HEK293 (cell line): ENCODE measurements around the gene TBC1D19.
"Not testable (repeated sequence)": the region's sequence is repeated elsewhere in the genome, so short reads cannot be mapped to it uniquely, and the experiment has no call there.

Source experiments
- CTCF ChIA-PET: fragments of 350-600 bp; formaldehyde crosslinking; extraction: SDS; loops from one replicate; lab custom pipeline; 2021; ENCODE audit warnings: antibody characterized with exemption; lab: Yijun Ruan, JAX
- POLR2A ChIA-PET: fragments of 300-600 bp; formaldehyde crosslinking; extraction: SDS; loops from one replicate; lab custom pipeline; 2020; ENCODE audit warnings: antibody characterized with exemption, inconsistent platforms; lab: Yijun Ruan, JAX
- H3K27ac ChIP-seq: fragments of 200-500 bp; sonication (Bioruptor generic); 2 replicates; pipeline ENCODE4 v1.5.1; 2014; ENCODE audit warnings: low read depth, low read length, control low read depth, inconsistent platforms; ENCODE audit errors: extremely low read depth
- H3K36me3 ChIP-seq, 2 experiments: fragments of 200-500 bp in 1 of 2; sonication (Bioruptor generic) in 1 of 2; 1 replicate in 1 of 2; 2 replicates in 1 of 2; pipeline ENCODE4 v1.5.1; 2014 to 2017; ENCODE audit warnings: inconsistent platforms in 2 of 2, low read length in 2 of 2; ENCODE audit not compliant: control insufficient read depth in 2 of 2, insufficient read depth in 1 of 2
- H3K4me1 ChIP-seq: fragments of 200-500 bp; sonication (Bioruptor generic); 2 replicates; pipeline ENCODE4 v1.5.1; 2014; ENCODE audit warnings: mild to moderate bottlenecking, low read length, inconsistent platforms; ENCODE audit not compliant: control insufficient read depth, insufficient read depth
- H3K4me3 ChIP-seq: 2 replicates; pipeline ENCODE4 v1.5.1; 2011; ENCODE audit warnings: low read depth, mild to moderate bottlenecking, control low read depth, low read length, moderate library complexity
- H3K9me3 ChIP-seq: fragments of 200-500 bp; sonication (Bioruptor generic); 2 replicates; pipeline ENCODE4 v1.5.1; 2014; ENCODE audit warnings: low read depth, low read length, inconsistent platforms; ENCODE audit not compliant: control insufficient read depth, insufficient read depth
- HOXC10 ChIP-seq: sonication (generic); formaldehyde crosslinking; IDR thresholded peaks from 2 replicates; pipeline ENCODE4 v1.8.1; 2023; ENCODE audit warnings: mild to moderate bottlenecking, missing genetic modification reagents
- MEIS1 ChIP-seq: sonication (generic); formaldehyde crosslinking; IDR thresholded peaks from 2 replicates; pipeline ENCODE4 v1.8.1; 2022; ENCODE audit warnings: missing genetic modification reagents, mild to moderate bottlenecking, borderline replicate concordance
- OSR2 ChIP-seq: fragments of 450-650 bp; formaldehyde crosslinking; IDR thresholded peaks from 2 replicates; pipeline ENCODE4 v1.5.1; 2016; ENCODE audit warnings: missing biosample characterization, missing genetic modification characterization
- PRDM1 ChIP-seq: fragments of 450-650 bp; formaldehyde crosslinking; IDR thresholded peaks from 2 replicates; pipeline ENCODE4; 2016; ENCODE audit warnings: missing biosample characterization, missing genetic modification characterization
- SCRT2 ChIP-seq: fragments of 450-650 bp; formaldehyde crosslinking; IDR thresholded peaks from 2 replicates; pipeline ENCODE4 v1.5.1; 2016; ENCODE audit warnings: missing biosample characterization, missing genetic modification characterization
- ZBTB17 ChIP-seq: fragments of 450-650 bp; formaldehyde crosslinking; IDR thresholded peaks from 2 replicates; pipeline ENCODE4 v1.5.1; 2016; ENCODE audit warnings: missing biosample characterization, missing genetic modification characterization
- ZBTB8A ChIP-seq: fragments of 450-650 bp; formaldehyde crosslinking; IDR thresholded peaks from 2 replicates; pipeline ENCODE4 v1.5.1; 2016; ENCODE audit warnings: missing biosample characterization, missing genetic modification characterization
- ZNF10 ChIP-seq: fragments of 450-650 bp; formaldehyde crosslinking; IDR thresholded peaks from 2 replicates; pipeline ENCODE4 v1.5.1; 2017; ENCODE audit warnings: missing biosample characterization, missing genetic modification characterization
- ZNF2 ChIP-seq: fragments of 450-650 bp; formaldehyde crosslinking; IDR thresholded peaks from 2 replicates; pipeline ENCODE4 v1.5.1; 2016; ENCODE audit warnings: missing biosample characterization, missing genetic modification characterization
- ZNF211 ChIP-seq: fragments of 450-650 bp; formaldehyde crosslinking; IDR thresholded peaks from 2 replicates; pipeline ENCODE4 v1.5.1; 2016; ENCODE audit warnings: low read depth, missing biosample characterization, missing genetic modification characterization
- ZNF23 ChIP-seq: fragments of 450-650 bp; formaldehyde crosslinking; IDR thresholded peaks from 2 replicates; pipeline ENCODE4 v1.5.1; 2016; ENCODE audit warnings: missing biosample characterization, missing genetic modification characterization, borderline replicate concordance
- ZNF324 ChIP-seq: fragments of 450-650 bp; formaldehyde crosslinking; IDR thresholded peaks from 2 replicates; pipeline ENCODE4 v1.5.1; 2016; ENCODE audit warnings: missing biosample characterization, missing genetic modification characterization
- ZNF48 ChIP-seq: fragments of 450-650 bp; formaldehyde crosslinking; IDR thresholded peaks from 2 replicates; pipeline ENCODE4 v1.5.1; 2016; ENCODE audit warnings: missing biosample characterization, missing genetic modification characterization
- ZNF510 ChIP-seq: fragments of 450-650 bp; formaldehyde crosslinking; IDR thresholded peaks from 2 replicates; pipeline ENCODE4 v1.5.1; 2018; ENCODE audit warnings: mild to moderate bottlenecking, missing genetic modification characterization, missing biosample characterization; ENCODE audit not compliant: insufficient replicate concordance
- ZNF776 ChIP-seq: fragments of 450-650 bp; formaldehyde crosslinking; IDR thresholded peaks from 2 replicates; pipeline ENCODE4 v1.5.0; 2017; ENCODE audit warnings: missing biosample characterization, missing genetic modification characterization, borderline replicate concordance
- ZNF792 ChIP-seq: fragments of 450-650 bp; formaldehyde crosslinking; IDR thresholded peaks from 2 replicates; pipeline ENCODE4 v1.5.1; 2016; ENCODE audit warnings: missing biosample characterization, missing genetic modification characterization
- ZNF837 ChIP-seq: fragments of 450-650 bp; formaldehyde crosslinking; IDR thresholded peaks from 2 replicates; pipeline ENCODE4 v1.5.1; 2016; ENCODE audit warnings: missing biosample characterization, missing genetic modification characterization
- TF ChIP-seq, protein P1 (sequence below): fragments of 450-650 bp; formaldehyde crosslinking; IDR thresholded peaks from 2 replicates; pipeline ENCODE4 v1.5.1; 2016; ENCODE audit warnings: missing biosample characterization, missing genetic modification characterization, borderline replicate concordance
- TF ChIP-seq, protein P2 (sequence below): fragments of 450-650 bp; formaldehyde crosslinking; IDR thresholded peaks from 2 replicates; pipeline ENCODE4 v1.5.1; 2016; ENCODE audit warnings: missing biosample characterization, missing genetic modification characterization, borderline replicate concordance

The TBC1D19 gene

DNA sequence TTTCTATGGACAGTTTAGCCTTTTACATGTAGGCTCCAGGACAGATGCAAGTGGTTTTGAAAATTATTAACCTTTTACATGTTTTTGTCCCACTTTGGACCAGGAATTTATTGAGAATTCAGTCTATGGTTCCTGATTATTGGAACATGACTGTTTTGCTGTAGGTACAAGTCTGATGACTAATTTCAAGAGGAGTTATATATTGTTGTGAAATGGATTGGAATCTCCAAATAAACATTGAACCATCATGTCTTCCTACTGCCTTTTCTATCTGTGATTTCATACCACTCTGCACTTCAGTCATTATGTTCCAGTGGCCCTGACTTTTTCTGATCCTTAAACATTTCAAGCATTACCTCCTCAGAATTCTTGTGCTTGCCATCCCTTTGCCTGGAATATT lies 35.9 kb downstream of the TBC1D19 start (continued):
- TF ChIP-seq, protein P1, sequence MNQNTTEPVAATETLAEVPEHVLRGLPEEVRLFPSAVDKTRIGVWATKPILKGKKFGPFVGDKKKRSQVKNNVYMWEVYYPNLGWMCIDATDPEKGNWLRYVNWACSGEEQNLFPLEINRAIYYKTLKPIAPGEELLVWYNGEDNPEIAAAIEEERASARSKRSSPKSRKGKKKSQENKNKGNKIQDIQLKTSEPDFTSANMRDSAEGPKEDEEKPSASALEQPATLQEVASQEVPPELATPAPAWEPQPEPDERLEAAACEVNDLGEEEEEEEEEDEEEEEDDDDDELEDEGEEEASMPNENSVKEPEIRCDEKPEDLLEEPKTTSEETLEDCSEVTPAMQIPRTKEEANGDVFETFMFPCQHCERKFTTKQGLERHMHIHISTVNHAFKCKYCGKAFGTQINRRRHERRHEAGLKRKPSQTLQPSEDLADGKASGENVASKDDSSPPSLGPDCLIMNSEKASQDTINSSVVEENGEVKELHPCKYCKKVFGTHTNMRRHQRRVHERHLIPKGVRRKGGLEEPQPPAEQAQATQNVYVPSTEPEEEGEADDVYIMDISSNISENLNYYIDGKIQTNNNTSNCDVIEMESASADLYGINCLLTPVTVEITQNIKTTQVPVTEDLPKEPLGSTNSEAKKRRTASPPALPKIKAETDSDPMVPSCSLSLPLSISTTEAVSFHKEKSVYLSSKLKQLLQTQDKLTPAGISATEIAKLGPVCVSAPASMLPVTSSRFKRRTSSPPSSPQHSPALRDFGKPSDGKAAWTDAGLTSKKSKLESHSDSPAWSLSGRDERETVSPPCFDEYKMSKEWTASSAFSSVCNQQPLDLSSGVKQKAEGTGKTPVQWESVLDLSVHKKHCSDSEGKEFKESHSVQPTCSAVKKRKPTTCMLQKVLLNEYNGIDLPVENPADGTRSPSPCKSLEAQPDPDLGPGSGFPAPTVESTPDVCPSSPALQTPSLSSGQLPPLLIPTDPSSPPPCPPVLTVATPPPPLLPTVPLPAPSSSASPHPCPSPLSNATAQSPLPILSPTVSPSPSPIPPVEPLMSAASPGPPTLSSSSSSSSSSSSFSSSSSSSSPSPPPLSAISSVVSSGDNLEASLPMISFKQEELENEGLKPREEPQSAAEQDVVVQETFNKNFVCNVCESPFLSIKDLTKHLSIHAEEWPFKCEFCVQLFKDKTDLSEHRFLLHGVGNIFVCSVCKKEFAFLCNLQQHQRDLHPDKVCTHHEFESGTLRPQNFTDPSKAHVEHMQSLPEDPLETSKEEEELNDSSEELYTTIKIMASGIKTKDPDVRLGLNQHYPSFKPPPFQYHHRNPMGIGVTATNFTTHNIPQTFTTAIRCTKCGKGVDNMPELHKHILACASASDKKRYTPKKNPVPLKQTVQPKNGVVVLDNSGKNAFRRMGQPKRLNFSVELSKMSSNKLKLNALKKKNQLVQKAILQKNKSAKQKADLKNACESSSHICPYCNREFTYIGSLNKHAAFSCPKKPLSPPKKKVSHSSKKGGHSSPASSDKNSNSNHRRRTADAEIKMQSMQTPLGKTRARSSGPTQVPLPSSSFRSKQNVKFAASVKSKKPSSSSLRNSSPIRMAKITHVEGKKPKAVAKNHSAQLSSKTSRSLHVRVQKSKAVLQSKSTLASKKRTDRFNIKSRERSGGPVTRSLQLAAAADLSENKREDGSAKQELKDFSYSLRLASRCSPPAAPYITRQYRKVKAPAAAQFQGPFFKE (tag by site-specific recombination), result no peak
- TF ChIP-seq ZNF510 (tag by site-specific recombination) (no peak), ZNF324 (no peak), SCRT2 (tag by site-specific recombination) (no peak), ZNF211 (tag by site-specific recombination) (no peak), HOXC10 (CRISPR knock-in tag) (no peak), OSR2 (tag by site-specific recombination) (no peak)

DNA sequence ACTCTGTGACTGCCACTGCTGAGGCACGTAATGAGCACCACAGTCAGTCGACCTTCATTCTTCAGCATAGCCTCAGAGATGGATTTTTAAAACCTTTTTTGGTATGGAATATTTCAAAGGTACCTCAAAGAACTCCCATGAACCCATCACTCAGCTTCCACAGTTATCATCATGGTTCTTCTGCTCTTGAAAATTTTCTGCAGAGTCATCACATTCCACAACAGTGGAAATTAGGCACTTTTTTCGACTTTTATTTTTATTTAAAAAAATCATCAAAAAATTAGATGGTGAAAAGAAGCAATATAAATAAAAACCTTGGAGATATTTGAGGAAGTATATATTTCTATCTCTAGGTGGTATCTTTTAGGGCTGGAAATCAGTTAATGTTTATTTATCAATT lies 37.5 kb downstream of the TBC1D19 start:
- Histone ChIP-seq H3K36me3 (no peaks in the 10 kb centered on the region), H3K4me1 (no peaks in the 10 kb centered on the region), H3K27ac (no peak overlapping the region), H3K4me3 (no peak overlapping the region), H3K9me3 (no peaks in the 10 kb centered on the region)
- CTCF ChIA-PET, result no interaction called here
- no peak for TF ChIP-seq ZNF2 (tag by site-specific recombination)
- TF ChIP-seq, protein P2, sequence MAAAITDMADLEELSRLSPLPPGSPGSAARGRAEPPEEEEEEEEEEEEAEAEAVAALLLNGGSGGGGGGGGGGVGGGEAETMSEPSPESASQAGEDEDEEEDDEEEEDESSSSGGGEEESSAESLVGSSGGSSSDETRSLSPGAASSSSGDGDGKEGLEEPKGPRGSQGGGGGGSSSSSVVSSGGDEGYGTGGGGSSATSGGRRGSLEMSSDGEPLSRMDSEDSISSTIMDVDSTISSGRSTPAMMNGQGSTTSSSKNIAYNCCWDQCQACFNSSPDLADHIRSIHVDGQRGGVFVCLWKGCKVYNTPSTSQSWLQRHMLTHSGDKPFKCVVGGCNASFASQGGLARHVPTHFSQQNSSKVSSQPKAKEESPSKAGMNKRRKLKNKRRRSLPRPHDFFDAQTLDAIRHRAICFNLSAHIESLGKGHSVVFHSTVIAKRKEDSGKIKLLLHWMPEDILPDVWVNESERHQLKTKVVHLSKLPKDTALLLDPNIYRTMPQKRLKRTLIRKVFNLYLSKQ (tag by site-specific recombination), result no peak
- TF ChIP-seq ZBTB8A, result no peak
- TF ChIP-seq ZNF792 (tag by site-specific recombination), result no peak
- TF ChIP-seq ZNF776, result no peak
- no peak for TF ChIP-seq MEIS1 (CRISPR knock-in tag)
- no peak for TF ChIP-seq ZNF10 (tag by site-specific recombination)
- no peak for TF ChIP-seq ZNF23
- TF ChIP-seq, all 188 proteins: peak for 0
- POLR2A ChIA-PET, result no interaction called here

DNA sequence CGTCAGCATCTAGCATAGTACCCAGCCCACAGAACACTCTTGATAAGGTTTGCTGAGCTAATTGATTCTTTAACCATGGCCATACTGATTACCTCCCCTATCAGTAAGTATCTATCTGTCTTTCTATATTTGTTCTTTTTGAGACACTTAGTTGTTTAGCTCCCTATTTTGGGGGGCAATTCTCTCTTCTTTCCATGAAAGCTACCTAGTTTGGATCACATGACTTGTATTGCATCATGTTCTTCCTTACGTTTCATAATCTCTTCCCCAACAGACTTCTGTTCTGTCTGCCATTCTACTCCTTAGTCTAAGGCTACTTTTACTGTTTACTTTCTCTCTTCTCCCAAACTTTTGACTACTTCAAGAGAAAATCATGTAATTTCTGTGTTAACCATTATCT lies 39.0 kb downstream of the TBC1D19 start:
- H3K27ac ChIP-seq, result no peak overlapping the region
- POLR2A ChIA-PET, result no interaction called here
- H3K9me3 ChIP-seq, result no peaks in the 10 kb centered on the region
- H3K4me3 ChIP-seq, result no peak overlapping the region
- CTCF ChIA-PET, result no interaction called here
- H3K4me1 ChIP-seq, result no peaks in the 10 kb centered on the region
- TF ChIP-seq ZNF837, result no peak
- no peak for TF ChIP-seq ZBTB17
- no peak for TF ChIP-seq ZNF48
- TF ChIP-seq PRDM1 (tag by site-specific recombination), result 0 out of 2 replicates have a peak, but pooled peaks have one; percentile 10
- H3K36me3 ChIP-seq, result no peaks in the 10 kb centered on the region

DNA sequence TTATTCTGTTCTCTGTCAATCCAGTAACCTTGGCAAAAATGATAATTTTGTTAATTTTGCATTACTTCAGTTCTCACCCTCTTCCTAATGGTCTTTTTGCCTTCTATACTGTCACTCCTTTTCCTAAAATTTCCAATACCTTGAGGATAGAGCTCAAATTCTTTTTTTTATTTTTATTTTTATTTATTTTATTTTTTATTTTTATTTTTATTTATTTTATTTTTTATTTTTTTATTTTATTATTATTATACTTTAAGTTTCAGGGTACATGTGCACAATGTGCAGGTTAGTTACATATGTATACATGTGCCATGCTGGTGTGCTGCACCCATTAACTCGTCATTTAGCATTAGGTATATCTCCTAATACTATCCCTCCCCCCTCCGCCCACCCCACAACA lies 42.8 kb downstream of the TBC1D19 start:
- H3K27ac ChIP-seq, H3K4me1 ChIP-seq, POLR2A ChIA-PET, H3K9me3 ChIP-seq, H3K36me3 ChIP-seq, H3K4me3 ChIP-seq: not testable (repeated sequence)
- CTCF ChIA-PET, result interaction anchor here (0.6 kb wide), 1 partner anchor 1020 kb away, joined by 3 read pairs; no protein-coding TSS in a partner anchor
